ENCODE measurements around the gene CENPP.

Gene CENPP

DNA sequence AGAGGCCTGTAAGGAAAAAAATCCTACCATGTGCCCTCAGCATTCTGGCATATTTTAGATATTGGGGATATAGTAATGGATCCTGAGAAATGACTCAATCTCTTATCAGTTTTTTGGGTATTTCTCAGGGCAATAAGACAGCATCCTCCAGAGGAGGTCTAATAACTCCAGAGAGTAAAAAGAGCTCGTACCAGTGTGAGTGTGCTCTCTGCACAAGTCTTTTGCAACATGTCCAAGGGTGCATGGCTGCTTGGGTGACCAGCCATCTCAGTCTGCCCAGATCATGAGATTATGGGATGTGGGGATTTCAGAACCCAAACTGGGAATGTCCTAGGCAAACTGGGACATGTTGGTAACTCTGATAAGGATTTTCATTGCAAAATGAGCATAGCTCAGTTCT is 141.3 kb downstream of the CENPP start:
- TF ChIP-seq, protein P1, sequence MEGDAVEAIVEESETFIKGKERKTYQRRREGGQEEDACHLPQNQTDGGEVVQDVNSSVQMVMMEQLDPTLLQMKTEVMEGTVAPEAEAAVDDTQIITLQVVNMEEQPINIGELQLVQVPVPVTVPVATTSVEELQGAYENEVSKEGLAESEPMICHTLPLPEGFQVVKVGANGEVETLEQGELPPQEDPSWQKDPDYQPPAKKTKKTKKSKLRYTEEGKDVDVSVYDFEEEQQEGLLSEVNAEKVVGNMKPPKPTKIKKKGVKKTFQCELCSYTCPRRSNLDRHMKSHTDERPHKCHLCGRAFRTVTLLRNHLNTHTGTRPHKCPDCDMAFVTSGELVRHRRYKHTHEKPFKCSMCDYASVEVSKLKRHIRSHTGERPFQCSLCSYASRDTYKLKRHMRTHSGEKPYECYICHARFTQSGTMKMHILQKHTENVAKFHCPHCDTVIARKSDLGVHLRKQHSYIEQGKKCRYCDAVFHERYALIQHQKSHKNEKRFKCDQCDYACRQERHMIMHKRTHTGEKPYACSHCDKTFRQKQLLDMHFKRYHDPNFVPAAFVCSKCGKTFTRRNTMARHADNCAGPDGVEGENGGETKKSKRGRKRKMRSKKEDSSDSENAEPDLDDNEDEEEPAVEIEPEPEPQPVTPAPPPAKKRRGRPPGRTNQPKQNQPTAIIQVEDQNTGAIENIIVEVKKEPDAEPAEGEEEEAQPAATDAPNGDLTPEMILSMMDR (IDR thresholded peaks at IDR 0.05), result no peak
- no peak overlapping the region for H3K27ac ChIP-seq

DNA sequence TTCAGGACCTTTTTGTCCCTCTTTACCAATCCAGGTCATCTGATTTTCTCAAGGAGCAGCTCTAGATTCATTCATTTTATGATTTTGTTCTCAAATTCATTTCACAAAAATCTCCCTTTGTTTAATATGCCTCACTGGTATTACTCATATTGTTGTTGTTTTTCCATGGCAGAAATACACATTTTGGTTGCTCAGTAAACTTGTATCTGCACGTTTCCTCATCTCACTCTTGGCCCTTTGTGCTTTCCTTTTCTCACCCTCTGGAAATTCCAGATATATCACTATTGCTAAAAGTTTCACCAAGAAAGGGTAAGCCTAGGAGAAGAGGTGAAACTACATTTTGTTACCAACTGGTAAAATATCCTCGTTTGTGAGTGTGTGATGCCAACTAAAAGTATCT is 141.8 kb downstream of the CENPP start:
- H3K9me3 ChIP-seq, result no peaks in the 10 kb centered on the region
- no peak overlapping the region for H3K27ac ChIP-seq
- no peaks in the 10 kb centered on the region for H3K27me3 ChIP-seq
- no peak overlapping the region for H3K4me3 ChIP-seq (ENCODE audit: low read depth in 1 of 2, low read length in 1 of 2)
- H3K4me1 ChIP-seq (ENCODE audit: control insufficient read depth in 1 of 2, insufficient read depth in 1 of 2, low read depth in 1 of 2, low read length in 1 of 2), result no peaks in the 10 kb centered on the region
- H3K36me3 ChIP-seq, result no peaks in the 10 kb centered on the region
- TF ChIP-seq, protein P1 (IDR thresholded peaks at IDR 0.05), result no peak

More for the DNA sequence above, 141.3 kb downstream of the CENPP start:
- no peaks in the 10 kb centered on the region for H3K9me3 ChIP-seq
- no peaks in the 10 kb centered on the region for H3K36me3 ChIP-seq
- no peak overlapping the region for H3K4me3 ChIP-seq (ENCODE audit: low read depth in 1 of 2, low read length in 1 of 2)
- H3K27me3 ChIP-seq, result no peaks in the 10 kb centered on the region
- H3K4me1 ChIP-seq (ENCODE audit: control insufficient read depth in 1 of 2, insufficient read depth in 1 of 2, low read depth in 1 of 2, low read length in 1 of 2), result no peaks in the 10 kb centered on the region

DNA sequence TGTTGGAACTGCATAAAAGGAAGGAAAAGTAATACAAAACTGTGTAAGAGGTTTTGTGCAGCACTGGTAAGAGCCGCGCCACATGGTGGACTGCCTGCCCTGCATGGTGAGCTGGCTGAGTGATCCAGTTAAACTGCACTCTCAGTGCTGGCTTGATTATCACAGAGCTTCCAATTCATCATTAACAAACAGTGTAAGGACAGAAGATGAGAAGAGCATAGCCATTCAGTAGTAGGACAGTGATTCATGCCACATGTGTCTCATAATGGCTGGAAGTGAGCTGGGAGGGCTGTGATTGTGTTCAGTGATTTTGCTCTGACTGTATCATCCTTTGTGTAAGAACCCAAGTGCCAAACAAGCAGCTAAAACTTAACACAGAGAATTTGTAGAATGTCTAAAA is 142.5 kb downstream of the CENPP start:
- Histone ChIP-seq H3K9me3 (no peaks in the 10 kb centered on the region), H3K36me3 (no peaks in the 10 kb centered on the region), H3K27me3 (no peaks in the 10 kb centered on the region), H3K27ac (no peak overlapping the region), H3K4me1 (ENCODE audit: control insufficient read depth in 1 of 2, insufficient read depth in 1 of 2, low read depth in 1 of 2, low read length in 1 of 2) (no peaks in the 10 kb centered on the region), H3K4me3 (ENCODE audit: low read depth in 1 of 2, low read length in 1 of 2) (no peak overlapping the region)
- TF ChIP-seq, protein P1 (IDR thresholded peaks at IDR 0.05), result no peak

DNA sequence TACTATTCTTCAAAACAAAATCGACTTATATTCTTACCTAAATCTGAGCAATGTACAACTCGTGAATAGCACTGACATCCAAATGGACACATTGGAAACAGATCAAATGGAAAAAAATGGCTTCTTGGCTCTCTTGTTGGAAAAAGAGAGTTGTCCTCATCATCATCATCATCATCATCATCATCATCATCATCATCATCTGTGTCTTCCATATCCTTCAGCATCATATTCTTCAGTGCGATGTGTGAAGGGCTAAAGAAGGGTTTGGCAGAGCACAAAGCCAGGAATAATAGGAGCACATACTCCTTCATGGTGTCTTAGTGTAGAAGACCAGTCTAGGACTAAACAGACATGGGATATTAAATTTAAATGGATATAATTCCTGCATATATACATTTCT is 148.8 kb downstream of the CENPP start:
- Histone ChIP-seq H3K27me3 (no peaks in the 10 kb centered on the region), H3K36me3 (no peaks in the 10 kb centered on the region), H3K4me3 (ENCODE audit: low read depth in 1 of 2, low read length in 1 of 2) (no peak overlapping the region), H3K4me1 (ENCODE audit: control insufficient read depth in 1 of 2, insufficient read depth in 1 of 2, low read depth in 1 of 2, low read length in 1 of 2) (no peaks in the 10 kb centered on the region), H3K9me3 (no peaks in the 10 kb centered on the region), H3K27ac (no peak overlapping the region)
- TF ChIP-seq, protein P1 (IDR thresholded peaks at IDR 0.05), result no peak

DNA sequence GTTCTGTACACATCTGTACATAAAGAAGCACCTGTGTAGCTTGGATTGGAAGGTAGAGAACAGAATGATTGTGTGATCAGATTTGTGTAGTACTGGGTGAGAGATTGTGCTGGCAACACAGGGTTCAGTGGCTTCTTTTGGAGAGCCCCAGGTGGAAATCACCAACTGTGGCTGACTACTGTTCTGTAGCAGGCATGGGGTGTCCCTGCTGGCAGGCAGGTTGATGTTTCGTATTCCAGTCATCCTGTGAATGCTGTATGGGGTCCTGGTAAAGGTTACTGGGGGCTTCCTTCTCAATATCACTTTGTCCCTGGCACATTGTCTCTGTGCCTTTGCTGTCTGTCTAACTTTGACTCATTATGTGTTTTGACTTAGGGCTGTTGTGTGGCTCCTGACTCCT is 151.2 kb downstream of the CENPP start:
- Histone ChIP-seq H3K27ac (no peak overlapping the region), H3K9me3 (no peaks in the 10 kb centered on the region), H3K36me3 (no peaks in the 10 kb centered on the region), H3K4me1 (ENCODE audit: control insufficient read depth in 1 of 2, insufficient read depth in 1 of 2, low read depth in 1 of 2, low read length in 1 of 2) (no peaks in the 10 kb centered on the region), H3K4me3 (ENCODE audit: low read depth in 1 of 2, low read length in 1 of 2) (no peak overlapping the region), H3K27me3 (no peaks in the 10 kb centered on the region)
- TF ChIP-seq, protein P1 (IDR thresholded peaks at IDR 0.05), result no peak

DNA sequence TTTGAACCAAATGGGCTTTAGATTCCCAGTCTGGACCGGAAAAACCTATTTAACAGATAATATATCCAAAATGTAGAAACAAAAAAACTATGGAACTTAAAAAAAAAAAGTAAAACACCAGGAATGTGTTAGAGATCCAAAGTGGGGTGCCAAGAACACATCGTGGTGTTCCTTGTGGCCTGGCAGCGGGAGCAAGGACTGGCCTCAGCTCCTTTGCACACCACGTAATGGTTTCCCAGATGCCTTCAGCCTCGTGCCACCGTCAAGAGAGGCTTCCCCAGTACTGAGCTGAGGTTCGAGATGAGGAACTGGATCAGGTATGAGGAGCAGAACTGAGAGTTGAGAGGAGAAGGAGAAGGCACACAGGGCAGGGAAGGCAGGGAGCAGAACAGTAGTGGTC is 153.0 kb downstream of the CENPP start:
- Histone ChIP-seq H3K9me3 (no peaks in the 10 kb centered on the region), H3K27ac (no peak overlapping the region), H3K27me3 (no peaks in the 10 kb centered on the region), H3K36me3 (no peaks in the 10 kb centered on the region), H3K4me3 (ENCODE audit: low read depth in 1 of 2, low read length in 1 of 2) (no peak overlapping the region), H3K4me1 (ENCODE audit: control insufficient read depth in 1 of 2, insufficient read depth in 1 of 2, low read depth in 1 of 2, low read length in 1 of 2) (no peaks in the 10 kb centered on the region)
- TF ChIP-seq, protein P1 (IDR thresholded peaks at IDR 0.05), result no peak
